Subcutaneous adipose tissue (tissue), 4 donors: ENCODE data around the gene TMEM184A. TPM values are rescaled to one million over a fixed set of nuclear protein-coding genes. Genes with fewer than 3 reads are reported as not detected.

ENCODE experiments used
- total RNA-seq, 4 donors: library from RNA; depleted of rRNA; stranded (reverse); fragments of >200 nt; gene quantifications; one replicate each; pipeline ENCODE4 v1.1.0, GENCODE V29; 2016
- TF ChIP-seq, protein P1 (sequence below): fragments of 450-650 bp; IDR thresholded peaks from one replicate; pipeline ENCODE4 v1.5.1; 2016; ENCODE audit warnings: low read depth, mild to moderate bottlenecking, control low read depth, antibody characterized with exemption, moderate library complexity

Gene TMEM184A
- total RNA-seq, 4 donors from 2014 or later, result under 0.01 to 0.17 TPM; not detected in 2

DNA sequence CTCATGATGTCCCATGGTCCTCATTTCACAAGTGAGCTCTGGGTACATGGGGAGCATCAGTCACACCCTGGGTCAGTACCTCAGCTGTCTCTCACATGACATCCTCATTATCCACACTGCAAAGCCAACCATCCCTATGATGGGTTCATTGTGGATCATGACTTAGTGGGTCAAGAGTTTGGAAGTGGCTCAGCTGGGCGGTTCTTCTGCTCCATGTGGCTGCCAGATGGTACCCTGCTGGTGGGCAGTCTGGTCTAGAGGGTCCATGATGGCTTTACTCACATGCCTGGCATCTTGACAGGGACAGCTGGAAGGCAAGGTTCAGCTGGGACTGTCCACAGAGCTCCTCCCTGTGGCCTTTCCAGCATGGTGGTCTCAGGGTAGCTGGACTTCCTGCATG, 33.0 kb upstream of the TMEM184A start:
- TF ChIP-seq, protein P1, sequence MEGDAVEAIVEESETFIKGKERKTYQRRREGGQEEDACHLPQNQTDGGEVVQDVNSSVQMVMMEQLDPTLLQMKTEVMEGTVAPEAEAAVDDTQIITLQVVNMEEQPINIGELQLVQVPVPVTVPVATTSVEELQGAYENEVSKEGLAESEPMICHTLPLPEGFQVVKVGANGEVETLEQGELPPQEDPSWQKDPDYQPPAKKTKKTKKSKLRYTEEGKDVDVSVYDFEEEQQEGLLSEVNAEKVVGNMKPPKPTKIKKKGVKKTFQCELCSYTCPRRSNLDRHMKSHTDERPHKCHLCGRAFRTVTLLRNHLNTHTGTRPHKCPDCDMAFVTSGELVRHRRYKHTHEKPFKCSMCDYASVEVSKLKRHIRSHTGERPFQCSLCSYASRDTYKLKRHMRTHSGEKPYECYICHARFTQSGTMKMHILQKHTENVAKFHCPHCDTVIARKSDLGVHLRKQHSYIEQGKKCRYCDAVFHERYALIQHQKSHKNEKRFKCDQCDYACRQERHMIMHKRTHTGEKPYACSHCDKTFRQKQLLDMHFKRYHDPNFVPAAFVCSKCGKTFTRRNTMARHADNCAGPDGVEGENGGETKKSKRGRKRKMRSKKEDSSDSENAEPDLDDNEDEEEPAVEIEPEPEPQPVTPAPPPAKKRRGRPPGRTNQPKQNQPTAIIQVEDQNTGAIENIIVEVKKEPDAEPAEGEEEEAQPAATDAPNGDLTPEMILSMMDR, result no peak

DNA sequence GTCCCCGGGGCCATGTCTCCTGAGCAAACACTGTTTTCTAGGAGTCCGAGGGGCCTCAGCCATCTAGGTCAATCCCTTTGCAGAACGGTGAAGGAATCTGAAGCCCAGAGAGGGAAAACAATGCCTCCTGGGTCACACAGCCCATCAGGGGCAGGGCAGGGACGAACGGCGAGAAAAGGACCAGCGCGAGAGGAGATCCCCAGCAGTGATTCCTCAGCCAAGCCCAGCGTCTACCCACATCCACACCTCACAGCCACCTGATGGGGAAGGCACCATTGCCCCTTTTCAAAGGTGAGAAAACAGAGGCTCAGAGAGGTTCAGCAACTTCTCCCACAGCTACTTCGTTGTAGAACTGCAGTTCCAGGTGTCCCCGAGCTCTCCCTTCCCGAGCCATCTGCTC, 31.7 kb upstream of the TMEM184A start:
- TF ChIP-seq, protein P1, result no peak

DNA sequence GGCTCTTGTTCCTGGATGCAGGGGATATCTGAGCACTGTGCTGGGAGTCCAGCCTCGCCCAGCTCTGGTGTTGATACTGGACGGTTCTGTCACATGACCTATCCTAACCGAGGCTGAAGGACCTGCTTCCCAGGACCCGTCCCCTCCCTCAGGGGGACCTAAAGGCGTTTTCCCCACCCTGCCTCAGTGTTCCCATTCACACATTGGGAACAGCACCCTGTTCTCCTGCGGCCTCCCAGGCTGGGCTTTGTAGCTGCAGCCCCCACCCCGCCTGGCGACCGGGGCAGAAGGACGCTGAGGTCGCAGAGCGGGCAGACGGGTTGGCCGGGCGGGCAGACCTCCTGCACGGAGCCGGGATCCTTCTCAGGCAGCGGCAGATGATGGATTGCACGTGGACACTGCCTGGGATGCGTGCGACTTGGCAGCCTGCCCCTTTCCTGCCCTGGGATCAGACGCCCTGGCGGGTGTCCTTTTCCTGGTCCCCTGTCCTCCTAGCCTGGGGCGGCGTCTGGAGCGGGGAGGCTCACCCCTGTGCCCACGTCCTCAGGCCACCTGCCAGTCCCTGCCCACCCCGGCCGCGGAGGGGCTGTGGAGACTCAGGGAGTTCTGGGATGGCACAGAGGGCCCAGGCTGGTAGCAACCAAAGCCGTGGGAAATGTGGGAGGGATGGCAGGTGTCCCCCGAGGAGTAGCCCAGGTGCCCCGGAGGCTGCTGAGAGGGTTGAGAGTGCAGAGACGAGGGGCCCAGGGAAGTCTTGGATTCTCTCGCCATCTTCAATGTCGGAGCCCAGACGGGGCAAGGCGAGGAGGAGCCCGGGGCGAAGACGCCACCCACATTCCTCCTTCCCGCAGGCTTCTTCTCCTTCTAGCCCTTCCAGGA, 31.1 kb upstream of the TMEM184A start:
- TF ChIP-seq, protein P1, result no peak

DNA sequence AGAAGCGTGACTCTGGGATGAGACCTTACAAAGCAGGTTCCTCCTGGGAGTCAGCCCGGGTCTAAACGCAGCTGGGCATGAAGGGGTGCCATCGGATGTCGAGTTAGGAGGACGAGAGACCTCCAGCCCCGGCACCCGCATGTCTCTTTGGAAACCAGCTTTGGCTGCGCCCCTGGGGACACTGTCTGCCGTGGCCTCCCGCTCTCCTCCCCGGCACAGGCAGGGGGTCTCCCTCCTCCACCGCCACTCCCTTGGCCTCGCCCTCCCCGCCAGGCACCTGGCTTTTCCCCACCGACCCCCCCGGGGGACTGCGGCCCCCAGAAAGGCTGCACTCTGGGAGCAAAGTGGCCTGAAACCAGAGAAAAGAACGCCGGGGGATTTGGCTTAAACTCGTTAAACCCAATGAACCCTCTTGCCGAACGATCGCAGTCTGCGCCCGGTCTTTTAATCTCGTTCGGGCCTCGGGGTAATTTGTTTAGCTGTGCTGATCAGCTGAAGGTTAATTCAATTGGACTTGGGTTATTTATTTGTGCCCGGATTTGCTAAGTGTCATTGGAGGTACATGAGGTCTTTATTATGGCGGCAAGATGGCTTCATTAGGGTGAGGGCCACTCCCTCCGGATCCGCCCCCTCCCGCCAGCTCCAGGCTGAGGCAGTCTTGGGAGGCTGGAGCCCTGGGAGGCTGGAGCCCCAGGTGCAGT, 30.3 kb upstream of the TMEM184A start:
- TF ChIP-seq, protein P1, result no peak

DNA sequence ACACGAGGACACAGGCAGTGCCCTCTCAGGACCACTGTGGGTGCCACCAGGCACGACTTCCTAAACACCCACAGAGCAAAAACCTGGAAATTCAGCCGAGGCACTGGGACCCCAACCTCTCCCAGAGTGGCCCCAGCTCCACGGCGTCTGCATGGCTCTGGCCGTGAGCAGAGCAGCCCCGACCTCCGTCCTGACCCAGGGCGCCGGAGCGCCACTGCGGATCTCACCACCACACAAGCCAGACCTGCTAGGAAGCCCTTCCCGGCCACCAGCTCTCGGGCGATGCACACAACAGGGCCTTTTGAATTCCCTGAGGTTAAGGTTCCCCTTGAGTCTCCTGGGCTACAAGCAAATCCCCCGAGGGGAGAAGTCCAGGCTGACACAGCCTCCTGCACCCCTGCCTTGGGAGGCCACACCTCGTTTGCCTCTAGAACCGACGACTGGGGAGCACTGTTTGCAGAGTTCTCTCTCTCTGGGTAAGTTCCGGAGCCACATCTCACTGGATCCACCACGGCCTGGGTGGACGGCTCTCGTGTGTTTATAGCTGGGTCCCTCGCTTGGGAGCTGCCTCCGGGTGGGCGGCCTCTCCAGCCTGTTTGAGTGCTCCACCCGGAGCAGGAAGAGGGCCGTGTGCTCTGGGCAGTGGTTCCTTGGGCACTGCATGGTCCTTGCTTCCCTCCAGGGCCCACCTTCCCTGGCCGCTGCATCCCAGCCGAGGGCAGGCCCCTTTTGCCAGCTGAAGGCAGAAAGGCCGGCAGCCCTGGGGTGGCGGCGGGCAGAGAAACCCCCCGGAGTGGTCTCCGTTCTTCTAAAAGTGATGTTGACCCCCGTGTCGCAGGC, 29.4 kb upstream of the TMEM184A start:
- TF ChIP-seq, protein P1, result no peak

DNA sequence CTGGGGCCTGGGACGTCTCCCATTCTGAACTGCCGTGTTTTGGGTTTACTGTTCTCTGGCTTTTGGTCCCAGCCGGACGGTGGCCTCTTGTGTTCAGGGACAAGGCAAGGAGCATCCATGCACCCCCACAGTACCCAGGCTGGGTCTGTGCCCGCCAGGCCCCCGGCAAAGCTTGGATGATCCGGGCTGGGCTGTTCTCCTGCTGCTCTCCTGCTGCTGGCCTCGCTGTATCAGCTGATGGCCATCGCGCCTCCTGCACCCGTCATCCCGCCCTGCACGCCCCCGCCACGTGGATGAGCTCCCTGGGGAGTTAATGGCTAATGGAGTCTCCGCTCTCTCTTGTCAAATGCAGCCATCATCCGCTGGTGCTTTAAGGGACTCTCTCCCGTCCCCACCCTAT, 28.7 kb upstream of the TMEM184A start:
- TF ChIP-seq, protein P1, result no peak
